SH-SY5Y (cell line): ENCODE measurements around the gene POLG2.

ENCODE experiments used
- GATA2 ChIP-seq: IDR thresholded peaks from 2 replicates; pipeline ENCODE4 v1.6.1; 2011; ENCODE audit warnings: mild to moderate bottlenecking, low read depth, low read length
- GATA3 ChIP-seq: IDR thresholded peaks from 2 replicates; pipeline ENCODE4 v1.6.1; 2011; ENCODE audit warnings: low read depth, mild to moderate bottlenecking, low read length, moderate library complexity

Gene POLG2

GRCh38 chr17:64496786-64497564, at the start of gene POLG2:
Gene POLG2 (minus strand): TSS chr17:64497054. CDS start chr17:64496968, 86 bp downstream.
- TF ChIP-seq GATA2, result no peak
- no peak for TF ChIP-seq GATA3

DNA sequence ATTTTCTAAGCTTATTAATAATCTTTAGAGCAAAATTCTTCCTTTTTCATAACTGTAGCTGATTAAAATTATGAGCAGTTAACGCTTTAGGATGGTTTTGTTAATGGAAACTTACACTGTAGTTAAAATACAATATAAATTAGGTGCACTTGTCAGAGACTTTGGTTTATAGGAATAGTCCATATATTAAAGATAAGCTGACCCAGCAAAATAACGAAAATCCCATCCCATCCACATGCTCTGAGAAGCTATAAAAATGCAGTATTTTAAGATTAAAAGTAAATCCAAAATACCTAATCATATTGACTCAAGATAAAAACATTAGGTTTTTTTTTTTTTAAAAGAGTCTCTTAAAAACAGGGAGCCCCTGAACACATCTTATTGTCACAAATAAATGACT, 47.9 kb upstream of the POLG2 start:
- TF ChIP-seq GATA3 (no peak), GATA2 (no peak)

DNA sequence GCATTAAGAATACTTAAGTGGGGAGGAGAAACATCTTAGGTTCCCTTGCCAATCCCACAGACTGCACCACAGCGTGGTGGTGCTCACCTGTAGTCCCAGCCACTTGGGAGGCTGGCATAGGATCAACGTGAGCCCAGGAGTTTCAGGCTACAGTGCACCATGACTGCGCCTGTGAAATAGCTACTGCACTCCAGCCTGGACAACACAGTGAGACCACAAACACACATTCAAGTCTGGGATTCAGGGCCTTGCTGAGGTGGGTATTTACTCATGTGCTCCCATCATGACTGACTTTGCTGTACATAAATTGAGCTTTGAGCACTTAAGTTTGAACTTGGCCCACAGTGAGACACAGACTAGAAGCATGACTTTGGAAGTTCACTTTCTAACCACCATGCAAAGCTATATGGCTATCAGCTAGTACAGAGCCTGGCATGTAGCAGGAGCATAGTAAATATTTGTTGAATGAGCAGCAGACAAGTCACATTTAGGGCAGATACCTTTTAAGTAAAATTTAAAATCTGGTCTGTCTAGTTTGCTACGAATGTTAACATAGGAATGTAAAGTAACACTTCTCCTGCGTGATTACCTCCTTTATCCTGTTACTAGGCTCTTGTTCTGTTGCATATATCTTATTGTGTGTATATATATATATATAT, 43.4 kb upstream of the POLG2 start:
- TF ChIP-seq GATA3, result no peak
- TF ChIP-seq GATA2, result no peak

- TF ChIP-seq GATA2, result no peak
- no peak for TF ChIP-seq GATA3
Observed at GRCh38 chr17:64538508-64539130, 41.8 kb upstream of the POLG2 start.

- TF ChIP-seq GATA3 (no peak), GATA2 (no peak)
Observed at GRCh38 chr17:64537488-64537887, 40.6 kb upstream of the POLG2 start.

GRCh38 chr17:64536913-64537312, 40.1 kb upstream of the POLG2 start:
- TF ChIP-seq GATA3, result no peak
- TF ChIP-seq GATA2, result no peak

DNA sequence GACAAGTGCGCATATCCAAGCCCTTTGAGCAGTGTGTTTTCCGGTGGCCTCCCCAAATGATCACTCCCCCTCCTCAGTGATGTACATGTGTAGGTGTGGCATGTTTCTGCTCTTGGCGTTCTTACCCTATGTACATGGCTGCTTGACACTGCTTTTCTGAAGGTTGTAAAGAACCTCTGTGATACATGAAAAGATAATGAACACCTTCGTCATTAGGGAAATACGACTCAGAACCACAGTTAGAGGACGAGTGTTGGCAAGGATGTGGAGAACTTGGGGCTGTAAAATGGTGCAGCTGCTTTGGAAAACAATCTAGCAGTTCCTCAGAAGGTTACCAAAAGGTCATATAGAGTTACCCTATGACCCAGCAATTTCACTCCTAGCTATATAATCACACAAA, 38.5 kb upstream of the POLG2 start:
- TF ChIP-seq GATA2 (no peak), GATA3 (no peak)

- peak; percentile 60; the same call in 1 of the 2 replicates for TF ChIP-seq GATA2
- no peak for TF ChIP-seq GATA3
Observed at GRCh38 chr17:64534187-64534586, 37.3 kb upstream of the POLG2 start.

GRCh38 chr17:64533784-64534183, 36.9 kb upstream of the POLG2 start:
- TF ChIP-seq GATA3 (no peak), GATA2 (no peak)

- no peak for TF ChIP-seq GATA2
- TF ChIP-seq GATA3, result no peak
Observed at GRCh38 chr17:64532409-64532808, 35.6 kb upstream of the POLG2 start.

- TF ChIP-seq GATA3 (no peak), GATA2 (no peak)
Observed at GRCh38 chr17:64531955-64532371, 35.1 kb upstream of the POLG2 start.

- TF ChIP-seq GATA2 (no peak), GATA3 (no peak)
Observed at GRCh38 chr17:64529221-64529620, 32.4 kb upstream of the POLG2 start.

DNA sequence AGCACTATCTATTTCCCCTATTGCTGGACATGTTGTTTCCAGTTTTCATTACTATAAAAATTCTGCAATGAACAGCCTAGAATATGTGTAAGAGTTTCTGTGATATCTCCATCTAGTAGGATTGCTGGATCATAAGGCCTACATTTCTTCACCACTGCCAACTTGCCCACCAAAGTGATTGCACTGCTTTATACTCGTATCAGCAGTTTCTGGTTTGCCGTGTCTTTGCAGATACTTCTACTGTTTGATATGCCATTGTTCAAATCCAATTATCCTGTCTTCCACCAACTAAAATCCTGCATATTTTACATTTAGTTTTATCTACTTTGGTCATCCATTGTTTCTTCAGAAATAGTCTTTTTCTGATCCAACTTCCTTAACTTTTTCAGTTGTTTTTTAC, 31.1 kb upstream of the POLG2 start:
- TF ChIP-seq GATA2 (no peak), GATA3 (no peak)

- TF ChIP-seq GATA2 (no peak), GATA3 (no peak)
Observed at GRCh38 chr17:64520359-64520758, 23.5 kb upstream of the POLG2 start.

DNA sequence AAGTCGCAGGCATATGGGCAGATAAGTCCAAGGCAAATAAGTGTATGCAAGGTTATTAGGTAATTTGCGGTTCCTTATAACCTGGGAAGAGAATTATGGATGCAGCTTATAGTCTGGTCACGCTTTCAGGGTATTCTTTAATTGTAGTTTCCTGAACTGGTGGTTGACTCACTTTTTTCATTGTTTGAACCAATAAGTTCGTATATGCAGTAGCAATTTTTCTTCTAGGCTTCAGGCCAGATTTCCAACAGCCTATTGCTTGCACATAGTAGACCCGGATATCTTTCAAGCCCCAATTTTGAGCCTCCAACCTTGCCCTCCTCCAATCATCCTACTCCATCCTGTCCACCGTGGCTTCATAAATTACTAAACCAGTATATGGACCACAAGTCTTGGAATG, 22.7 kb upstream of the POLG2 start:
- TF ChIP-seq GATA3 (no peak), GATA2 (no peak)
